ENCODE measurements around the gene TTC28.

TTC28 gene

GRCh38 chr22:27986937-27987336 is 692.7 kb downstream of the TTC28 start:
- H3K4me3 ChIP-seq (ENCODE audit: low read length) = no peak overlapping the region
- TF ChIP-seq CTCF (IDR thresholded peaks at IDR 0.05; ENCODE audit: insufficient read depth, low read depth, low read length, missing control alignments) = no peak
- DNase-seq (ENCODE audit: low read depth) = no peak

- no peak overlapping the region for H3K4me3 ChIP-seq (ENCODE audit: low read length)
- no peak for TF ChIP-seq CTCF (IDR thresholded peaks at IDR 0.05; ENCODE audit: insufficient read depth, low read depth, low read length, missing control alignments)
- no peak for DNase-seq (ENCODE audit: low read depth)
Measured at GRCh38 chr22:27986459-27986858, 693.2 kb downstream of the TTC28 start.

DNA sequence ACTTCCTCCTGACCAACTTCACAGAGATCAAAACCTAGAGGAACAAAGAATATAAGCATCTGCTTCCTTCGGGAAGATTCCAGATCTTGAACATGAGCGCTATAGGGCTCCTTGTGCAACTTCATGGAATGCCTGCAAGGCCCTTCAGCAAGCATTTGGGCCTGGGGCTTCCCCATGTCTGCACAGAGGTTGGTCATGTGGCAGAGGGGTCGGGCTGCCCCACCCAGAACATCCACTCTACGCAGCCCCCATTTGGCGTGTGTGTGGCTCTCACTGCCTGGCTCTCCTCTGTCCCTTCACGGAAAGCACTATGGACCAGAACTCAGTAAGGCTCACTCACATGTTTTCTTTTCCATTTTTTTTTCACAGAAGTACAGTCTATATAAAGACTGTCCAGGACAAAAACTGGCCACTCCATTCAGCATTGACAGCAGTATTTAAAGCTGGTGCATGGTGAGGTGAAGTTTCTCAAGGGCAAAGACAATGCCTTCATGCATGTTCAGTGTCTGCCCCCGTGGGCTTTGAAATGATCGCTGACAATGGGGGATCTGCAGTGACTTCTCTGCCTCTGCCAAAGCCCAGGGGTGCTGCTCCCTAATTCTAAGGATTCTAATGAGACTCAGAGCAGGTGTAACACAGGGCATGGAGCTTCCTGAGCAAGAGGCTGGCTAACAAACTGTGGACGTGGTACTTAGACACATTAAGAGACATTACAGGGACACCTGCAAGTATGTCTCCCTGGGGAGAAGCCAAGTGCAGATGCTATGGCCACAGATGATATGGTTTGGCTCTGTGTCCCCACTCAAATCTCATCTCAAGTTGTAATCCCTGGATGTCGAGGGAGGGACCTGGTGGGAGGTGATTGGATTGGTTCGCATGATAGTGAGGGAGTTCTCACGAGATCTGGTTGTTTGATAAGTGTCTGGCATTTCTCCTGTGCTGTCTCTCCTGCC is 694.0 kb downstream of the TTC28 start:
- no peak overlapping the region for H3K4me3 ChIP-seq (ENCODE audit: low read length)
- TF ChIP-seq CTCF (IDR thresholded peaks at IDR 0.05; ENCODE audit: insufficient read depth, low read depth, low read length, missing control alignments) = no peak
- DNase-seq (ENCODE audit: low read depth) = no peak

- H3K4me3 ChIP-seq (ENCODE audit: low read length) = no peak overlapping the region
- no peak for DNase-seq (ENCODE audit: low read depth)
- TF ChIP-seq CTCF (IDR thresholded peaks at IDR 0.05; ENCODE audit: insufficient read depth, low read depth, low read length, missing control alignments) = no peak
Measured at GRCh38 chr22:27984723-27985122, 694.9 kb downstream of the TTC28 start.

- no peak for TF ChIP-seq CTCF (IDR thresholded peaks at IDR 0.05; ENCODE audit: insufficient read depth, low read depth, low read length, missing control alignments)
- H3K4me3 ChIP-seq (ENCODE audit: low read length) = no peak overlapping the region
- DNase-seq (ENCODE audit: low read depth) = no peak
Measured at GRCh38 chr22:27984001-27984695, 695.5 kb downstream of the TTC28 start.

- no peak for TF ChIP-seq CTCF (IDR thresholded peaks at IDR 0.05; ENCODE audit: insufficient read depth, low read depth, low read length, missing control alignments)
- H3K4me3 ChIP-seq (ENCODE audit: low read length) = no peak overlapping the region
- DNase-seq (ENCODE audit: low read depth) = no peak
Measured at GRCh38 chr22:27983361-27983791, 696.3 kb downstream of the TTC28 start.
